Measurements from ENCODE around the gene B3GAT1. TPM values are rescaled to one million over a fixed set of nuclear protein-coding genes. Genes with fewer than 3 reads are reported as not detected.

The B3GAT1 gene
- total RNA-seq, 2 donors from 2014 or later = 20.6 to 29.5 TPM

- H3K27me3 ChIP-seq (ENCODE audit: control insufficient read depth, insufficient read depth, low read length, poor library complexity, severe bottlenecking) = no peaks in the 10 kb centered on the region
- Mint-ChIP-seq H3K27me3 (ENCODE audit: insufficient read depth) (no peaks in the 10 kb centered on the region), H3K4me3 (no peak overlapping the region), H3K9me3 (no peaks in the 10 kb centered on the region), H3K36me3 (ENCODE audit: low read depth) (no peaks in the 10 kb centered on the region), H3K27ac (no peak overlapping the region), H3K4me1 (peaks cover 6% of the 10 kb centered on the region)
- TF ChIP-seq CTCF (conservative IDR thresholded peaks at IDR 0.05) = no peak
- no peak overlapping the region for H3K9ac ChIP-seq (ENCODE audit: extremely low read depth, low read length, poor library complexity, severe bottlenecking)
- no peaks in the 10 kb centered on the region for H3K4me1 ChIP-seq (ENCODE audit: control insufficient read depth, insufficient read depth, low read length)
- no peak overlapping the region for H3K27ac ChIP-seq (ENCODE audit: low read depth, low read length)
- DNase-seq = no peak
- H3K4me3 ChIP-seq (ENCODE audit: low read length) = no peak overlapping the region
- H3K36me3 ChIP-seq (ENCODE audit: control insufficient read depth, insufficient read depth, low read length) = no peaks in the 10 kb centered on the region
- WGBS, 2 experiments (ENCODE audit: insufficient coverage in 1 of 2, insufficient read length in 1 of 2) = 77 to 82% methylated on average over 14 to 18 of the region's 18 CpGs
- H3K9me3 ChIP-seq (ENCODE audit: control insufficient read depth, low read length) = no peaks in the 10 kb centered on the region
These were observed 35.7 kb downstream of the B3GAT1 start for GRCh38 chr11:134376150-134376921.

GRCh38 chr11:134374891-134375550 is 37.0 kb downstream of the B3GAT1 start:
- no peak for DNase-seq
- H3K4me1 Mint-ChIP-seq = peaks cover 6% of the 10 kb centered on the region
- H3K27ac ChIP-seq (ENCODE audit: low read depth, low read length) = no peak overlapping the region
- H3K9me3 Mint-ChIP-seq = no peaks in the 10 kb centered on the region
- no peaks in the 10 kb centered on the region for H3K27me3 Mint-ChIP-seq (ENCODE audit: insufficient read depth)
- no peak overlapping the region for H3K4me3 Mint-ChIP-seq
- no peak overlapping the region for H3K9ac ChIP-seq (ENCODE audit: extremely low read depth, low read length, poor library complexity, severe bottlenecking)
- H3K36me3 Mint-ChIP-seq (ENCODE audit: low read depth) = no peaks in the 10 kb centered on the region
- H3K4me3 ChIP-seq (ENCODE audit: low read length) = no peak overlapping the region
- H3K36me3 ChIP-seq (ENCODE audit: control insufficient read depth, insufficient read depth, low read length) = no peaks in the 10 kb centered on the region
- TF ChIP-seq CTCF (conservative IDR thresholded peaks at IDR 0.05) = no peak
- H3K4me1 ChIP-seq (ENCODE audit: control insufficient read depth, insufficient read depth, low read length) = no peaks in the 10 kb centered on the region
- H3K27ac Mint-ChIP-seq = no peak overlapping the region
- H3K9me3 ChIP-seq (ENCODE audit: control insufficient read depth, low read length) = no peaks in the 10 kb centered on the region
- no peaks in the 10 kb centered on the region for H3K27me3 ChIP-seq (ENCODE audit: control insufficient read depth, insufficient read depth, low read length, poor library complexity, severe bottlenecking)
- 87 to 91% methylated on average over 14 to 16 of the region's 16 CpGs for WGBS, 2 experiments (ENCODE audit: insufficient coverage in 1 of 2, insufficient read length in 1 of 2)

GRCh38 chr11:134374171-134374570 is 37.9 kb downstream of the B3GAT1 start:
- no peak overlapping the region for H3K4me3 ChIP-seq (ENCODE audit: low read length)
- no peaks in the 10 kb centered on the region for H3K36me3 ChIP-seq (ENCODE audit: control insufficient read depth, insufficient read depth, low read length)
- Mint-ChIP-seq H3K4me1 (peaks cover 6% of the 10 kb centered on the region), H3K27ac (no peak overlapping the region), H3K27me3 (ENCODE audit: insufficient read depth) (no peaks in the 10 kb centered on the region), H3K4me3 (no peak overlapping the region), H3K9me3 (no peaks in the 10 kb centered on the region), H3K36me3 (ENCODE audit: low read depth) (peaks cover 2% of the 10 kb centered on the region)
- no peak for TF ChIP-seq CTCF (conservative IDR thresholded peaks at IDR 0.05)
- 88 to 95% methylated on average over 3 to 9 of the region's 9 CpGs for WGBS, 2 experiments (ENCODE audit: insufficient coverage in 1 of 2, insufficient read length in 1 of 2)
- H3K27ac ChIP-seq (ENCODE audit: low read depth, low read length) = no peak overlapping the region
- no peaks in the 10 kb centered on the region for H3K4me1 ChIP-seq (ENCODE audit: control insufficient read depth, insufficient read depth, low read length)
- no peaks in the 10 kb centered on the region for H3K27me3 ChIP-seq (ENCODE audit: control insufficient read depth, insufficient read depth, low read length, poor library complexity, severe bottlenecking)
- no peaks in the 10 kb centered on the region for H3K9me3 ChIP-seq (ENCODE audit: control insufficient read depth, low read length)
- no peak overlapping the region for H3K9ac ChIP-seq (ENCODE audit: extremely low read depth, low read length, poor library complexity, severe bottlenecking)
- DNase-seq = no peak

Measured in endodermal cell (in vitro differentiated cells).